K562 (cell line): ENCODE measurements around the gene EYA4. TPM values are rescaled to one million over a fixed set of nuclear protein-coding genes. Genes with fewer than 3 reads are reported as not detected.

Experiments used
- ATAC-seq: fragments of 200-7000 bp; cut with Tn5 transposase; 3 replicates; pipeline ENCODE4 v1.9.1; 2020; ENCODE audit warnings: moderate library complexity
- BruUV-seq: library from RNA; stranded (reverse); fragments of 400-500 nt; replicated peaks from 2 replicates; lab custom pipeline; 2021; lab: Mats Ljungman, UMichigan
- CTCF ChIA-PET: fragments of 300-600 bp; formaldehyde crosslinking; extraction: SDS; loops from one replicate; lab custom pipeline; 2021; ENCODE audit warnings: low intra/inter-chr PET ratio; lab: Yijun Ruan, JAX
- POLR2A ChIA-PET: fragments of 300-600, 350-650 bp; sonication (Branson Sonifier 250); formaldehyde crosslinking; extraction: SDS; loops from one replicate; lab custom pipeline; 2021; ENCODE audit warnings: antibody characterized with exemption, inconsistent platforms; lab: Yijun Ruan, JAX
- DNase-seq, 4 experiments: peaks; one replicate each; pipeline versions ENCODE4 v3.0.0 to v3.0.0-alpha.2; 2011 to 2018; ENCODE audit warnings: low spot score in 3 of 4, mixed read lengths in 3 of 4; ENCODE audit errors: extremely low read depth in 1 of 4
- FAIRE-seq: peaks from 2 replicates; lab custom pipeline; 2011; peaks lifted over from hg19 to GRCh38; lab: Jason Lieb, UNC
- H2AFZ ChIP-seq: 2 replicates; pipeline ENCODE4 v1.6.0; 2011; ENCODE audit warnings: low read depth, low read length, control low read depth, inconsistent platforms
- H3K27ac ChIP-seq: fragments of 200-600 bp; 3 replicates; pipeline ENCODE4 v1.8.0; 2011; ENCODE audit warnings: low read depth, mild to moderate bottlenecking, control low read depth, inconsistent platforms, low read length, moderate library complexity, mixed read lengths; ENCODE audit errors: extremely low read depth
- H3K27me3 ChIP-seq, 2 experiments: fragments of 300-600 bp in 1 of 2; 2 replicates in 1 of 2; 3 replicates in 1 of 2; pipeline versions ENCODE4 v1.6.0 to v1.8.0; 2011; ENCODE audit warnings: inconsistent platforms in 2 of 2, low read length in 2 of 2, mild to moderate bottlenecking in 1 of 2, mixed read lengths in 1 of 2, moderate library complexity in 1 of 2; ENCODE audit not compliant: control insufficient read depth in 2 of 2, insufficient read depth in 2 of 2
- H3K36me3 ChIP-seq: fragments of 300-600 bp; 3 replicates; pipeline ENCODE4 v1.8.0; 2011; ENCODE audit warnings: mild to moderate bottlenecking, low read length, inconsistent platforms; ENCODE audit not compliant: control insufficient read depth, insufficient read depth
- H3K4me1 ChIP-seq, 2 experiments: fragments of 200-600 bp in 1 of 2; replicated peaks in 1 of 2; 2 replicates in 1 of 2; 3 replicates in 1 of 2; pipeline versions ENCODE4 v1.5.1 to v1.8.0; 2011; ENCODE audit warnings: inconsistent platforms in 2 of 2, low read length in 2 of 2, mild to moderate bottlenecking in 1 of 2, mixed read lengths in 1 of 2, moderate library complexity in 1 of 2; ENCODE audit not compliant: control insufficient read depth in 2 of 2, insufficient read depth in 2 of 2
- H3K4me2 ChIP-seq: 2 replicates; pipeline ENCODE4 v1.6.1; 2011; ENCODE audit warnings: low read length, control low read depth, inconsistent platforms, mixed read lengths; ENCODE audit not compliant: insufficient read depth
- H3K4me3 ChIP-seq: fragments of 200-600 bp; sonication (generic), shearing (Covaris generic); 2 replicates; pipeline ENCODE4 v1.5.1; 2016; ENCODE audit warnings: control low read depth, inconsistent platforms
- H3K79me2 ChIP-seq: fragments of 200-600 bp; 3 replicates; pipeline ENCODE4 v1.8.0; 2011; ENCODE audit warnings: low read length, inconsistent platforms; ENCODE audit not compliant: control insufficient read depth, insufficient read depth
- H3K9ac ChIP-seq, 2 experiments: 2 replicates each; pipeline versions ENCODE4 v1.6.0 to v1.6.1; 2011; ENCODE audit warnings: low read depth in 2 of 2, low read length in 2 of 2, control low read depth in 1 of 2, inconsistent platforms in 1 of 2, mild to moderate bottlenecking in 1 of 2, mixed read lengths in 1 of 2; ENCODE audit not compliant: insufficient read depth in 1 of 2
- H3K9me1 ChIP-seq: one replicate; pipeline ENCODE4 v1.6.0; 2011; ENCODE audit warnings: inconsistent platforms, mild to moderate bottlenecking, low read length, moderate library complexity; ENCODE audit not compliant: control insufficient read depth, insufficient read depth
- H3K9me3 ChIP-seq: replicated peaks from 2 replicates; pipeline ENCODE4 v1.5.1; 2011; ENCODE audit warnings: low read depth, low read length, inconsistent platforms; ENCODE audit not compliant: control insufficient read depth, insufficient read depth
- H4K20me1 ChIP-seq: replicated peaks from 2 replicates; pipeline ENCODE4 v1.6.1; 2011; ENCODE audit warnings: low read length, inconsistent platforms, mixed read lengths; ENCODE audit not compliant: control insufficient read depth, insufficient read depth
- BRF1 ChIP-seq: IDR thresholded peaks from 3 replicates; pipeline ENCODE4 v1.6.1; 2011; ENCODE audit warnings: borderline replicate concordance, mild to moderate bottlenecking; ENCODE audit not compliant: insufficient read length; ENCODE audit errors: extremely low read depth
- EZH2 ChIP-seq: IDR thresholded peaks from 2 replicates; pipeline ENCODE4 v1.6.1; 2012; ENCODE audit warnings: low read depth, mild to moderate bottlenecking, inconsistent platforms, low read length, borderline replicate concordance
- MAFK ChIP-seq: IDR thresholded peaks from 2 replicates; pipeline ENCODE4 v1.6.1; 2011; ENCODE audit warnings: low read length, improper control_type of control experiment
- MBD1 ChIP-seq: fragments of 250-450 bp; sonication (Bioruptor Pico); IDR thresholded peaks from 2 replicates; pipeline ENCODE4 v1.8.0; 2022; ENCODE audit warnings: inconsistent platforms
- MLX ChIP-seq, 2 experiments: fragments of 450-650 bp in 1 of 2; sonication (generic) in 1 of 2; formaldehyde crosslinking; conservative IDR thresholded peaks; 2 replicates each; pipeline versions ENCODE4 v1.4.0 to v1.8.1; 2020 to 2022; ENCODE audit warnings: mild to moderate bottlenecking in 1 of 2, missing genetic modification reagents in 1 of 2
- NFE2 ChIP-seq: IDR thresholded peaks from 2 replicates; pipeline ENCODE4 v1.6.1; 2014; ENCODE audit warnings: antibody characterized with exemption, low read depth
- NFIX ChIP-seq: fragments of 250-450 bp; sonication (Bioruptor Pico); IDR thresholded peaks from 2 replicates; pipeline ENCODE4 v1.4.0; 2020; ENCODE audit warnings: low read depth, mild to moderate bottlenecking, moderate library complexity
- POLR3A ChIP-seq: IDR thresholded peaks from 2 replicates; pipeline ENCODE4 v1.6.1; 2011; ENCODE audit warnings: borderline replicate concordance, mild to moderate bottlenecking, moderate library complexity; ENCODE audit not compliant: insufficient read length, insufficient read depth; ENCODE audit errors: extremely low read depth
- ZEB2 ChIP-seq: fragments of 450-650 bp; IDR thresholded peaks from 2 replicates; pipeline ENCODE4 v1.6.1; 2016
- ZNF436 ChIP-seq: fragments of 250-450, 450-650 bp; sonication (Bioruptor Pico); formaldehyde crosslinking; IDR thresholded peaks from 2 replicates; pipeline ENCODE4 v1.7.0; 2020; ENCODE audit warnings: mild to moderate bottlenecking
- WGBS: fragments of 100-300 bp; shearing (Covaris generic); methylation state at CpG from one replicate; pipeline ENCODE4 v1.1.6; 2016; ENCODE audit warnings: low coverage, mixed read lengths; ENCODE audit not compliant: insufficient coverage; ENCODE audit errors: missing lambda C conversion rate; 5-methylcytosine and 5-hydroxymethylcytosine counted together
- in situ Hi-C: fragments of 300-500 bp; cut with MboI; formaldehyde crosslinking; loops from 4 replicates; pipeline ENCODE4 v1.15.0; 2018; ENCODE audit warnings: inconsistent platforms, mixed read lengths
- intact Hi-C: fragments of 100-400 bp; cut with micrococcal nuclease; formaldehyde crosslinking; loops from 2 replicates; pipeline ENCODE4 v1.14.2; 2022
- polyA plus RNA-seq, 8 experiments: library from polyadenylated mRNA; depleted of rRNA in 4 of 8; stranded (reverse) in 5 of 8; unstranded in 3 of 8; fragments of >200 nt; fragmentation: Nextera tagmentation in 2 of 8; fragmentation: Illumina TruSeq in 1 of 8; extraction: Ambion mirVana in 2 of 8; extraction: Trizol in 1 of 8; gene quantifications; 2 replicates each; pipeline versions ENCODE4 v1.2.1 to v1.2.3, GENCODE V29; 2011 to 2014; ENCODE audit warnings: inconsistent platforms in 1 of 8, missing spikeins in 1 of 8
- total RNA-seq, 7 experiments: library from RNA; depleted of rRNA in 6 of 7; stranded (reverse); fragments of >200 nt in 6 of 7; fragmentation: Illumina TruSeq in 2 of 7; extraction: Trizol in 2 of 7; gene quantifications; 2 replicates each; pipeline versions ENCODE4 v1.2.1 to v1.2.3, GENCODE V29; 2011 to 2021; ENCODE audit warnings: low replicate concordance in 1 of 7

Gene EYA4
- total and polyA plus RNA-seq, 9 of the 15 experiments (the other 6 are each of a cell fraction or from before 2014, with no cell fraction given) = 0.03 to 0.04 TPM; not detected in 7

GRCh38 chr6:133306931-133307330, 65.8 kb downstream of the EYA4 start:
- BruUV-seq = no TSS peak
- POLR2A ChIA-PET = no interaction called here

GRCh38 chr6:133309579-133309978, 68.4 kb downstream of the EYA4 start:
- Histone ChIP-seq H3K4me2 (no peak overlapping the region), H3K27me3 (no peaks in the 10 kb centered on the region), H3K9me1 (no peaks in the 10 kb centered on the region), H3K9ac (no peak overlapping the region), H3K4me3 (no peak overlapping the region), H3K36me3 (no peaks in the 10 kb centered on the region), H2AFZ (no peak overlapping the region), H4K20me1 (no peaks in the 10 kb centered on the region), H3K9me3 (no peaks in the 10 kb centered on the region), H3K4me1 (no peaks in the 10 kb centered on the region), H3K27ac (no peak overlapping the region), H3K79me2 (no peaks in the 10 kb centered on the region)
- FAIRE-seq (no peak), DNase-seq (no peak), ATAC-seq (no peak)
- intact Hi-C loops = no loop called here
- CTCF ChIA-PET = no interaction called here
- in situ Hi-C loops = no loop called here
- POLR2A ChIA-PET = no interaction called here
- 2% methylated on average over 3 of the region's 3 CpGs for WGBS
- no TSS peak for BruUV-seq
- no peak for TF ChIP-seq NFIX (CRISPR knock-in tag)
- TF ChIP-seq POLR3A = no peak
- no peak for TF ChIP-seq ZNF436 (CRISPR knock-in tag)
- TF ChIP-seq BRF1 = no peak
- TF ChIP-seq MAFK = no peak
- no peak for TF ChIP-seq EZH2
- TF ChIP-seq MLX (CRISPR knock-in tag; conservative IDR thresholded peaks at IDR 0.05) = no peak
- TF ChIP-seq NFE2 = no peak
- TF ChIP-seq ZEB2 = no peak

More at GRCh38 chr6:133306931-133307330, 65.8 kb downstream of the EYA4 start:
- Histone ChIP-seq H2AFZ (no peak overlapping the region), H3K9ac (no peak overlapping the region), H3K27ac (no peak overlapping the region), H3K4me3 (no peak overlapping the region), H4K20me1 (no peaks in the 10 kb centered on the region), H3K4me1 (no peaks in the 10 kb centered on the region), H3K79me2 (no peaks in the 10 kb centered on the region), H3K27me3 (no peaks in the 10 kb centered on the region), H3K9me1 (no peaks in the 10 kb centered on the region), H3K4me2 (no peak overlapping the region), H3K36me3 (no peaks in the 10 kb centered on the region), H3K9me3 (no peaks in the 10 kb centered on the region)
- in situ Hi-C loops = no loop called here
- WGBS = 0% methylated on average over 5 of the region's 5 CpGs
- no peak for FAIRE-seq
- CTCF ChIA-PET = no interaction called here
- intact Hi-C loops = no loop called here
- ATAC-seq = no peak
- no peak for TF ChIP-seq MBD1 (CRISPR knock-in tag)
- DNase-seq = no peak
